ENCODE measurements around the gene RAB40B. TPM values are rescaled to one million over a fixed set of nuclear protein-coding genes. Genes with fewer than 3 reads are reported as not detected.

RAB40B gene
- total RNA-seq, 1 experiment from 2014 or later, result 22.1 TPM

DNA sequence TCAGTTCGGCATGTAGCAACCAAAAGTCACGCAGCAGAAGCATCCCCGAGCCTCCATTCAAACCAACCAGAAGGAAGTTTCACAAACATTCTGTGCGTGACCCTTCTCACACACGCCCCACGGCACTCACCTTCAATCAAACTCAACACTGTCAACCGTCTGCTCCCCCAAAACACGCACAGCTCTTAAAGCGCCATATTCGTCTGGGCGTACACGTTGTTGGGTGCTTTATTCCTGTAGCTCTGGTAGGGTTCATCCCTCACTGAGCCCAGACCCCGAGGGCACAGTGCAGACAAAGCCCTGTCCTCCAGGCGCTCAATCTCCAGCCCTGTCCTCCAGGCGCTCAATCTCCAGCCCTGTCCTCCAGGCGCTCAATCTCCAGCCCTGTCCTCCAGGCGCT, 2.2 kb downstream of the RAB40B start:
- no peaks in the 10 kb centered on the region for H3K27me3 ChIP-seq (ENCODE audit: insufficient read depth, low read length)
- ChIA-PET POLR2A (no interaction called here), CTCF (no interaction called here), RAD21 (ENCODE audit: low non-redundant PET in 1 of 2, low total read pairs in 2 of 2, uncharacterized antibody in 2 of 2, unreplicated experiment in 2 of 2) (no interaction called here)
- no peak overlapping the region for H3K9ac ChIP-seq (ENCODE audit: low read length)
- TF ChIP-seq CEBPB (IDR thresholded peaks at IDR 0.05; ENCODE audit: low read depth), result no peak
- no peak for TF ChIP-seq POLR2A (IDR thresholded peaks at IDR 0.05; ENCODE audit: borderline replicate concordance, extremely low read depth, insufficient read depth, insufficient read length)
- no peak for TF ChIP-seq EZH2phosphoT487 (IDR thresholded peaks at IDR 0.05; ENCODE audit: borderline replicate concordance)
- TF ChIP-seq TCF7L2 (IDR thresholded peaks at IDR 0.05; ENCODE audit: borderline replicate concordance, extremely low read depth, insufficient read depth, insufficient read length), result no peak
- no peak overlapping the region for H3K27ac ChIP-seq (ENCODE audit: low read depth, low read length)
- no peak for DNase-seq (ENCODE audit: low read depth, low spot score)
- BruUV-seq (replicated peaks), result no TSS peak
- intact Hi-C loops (cut with micrococcal nuclease), result no loop called here
- no peak overlapping the region for H2AFZ ChIP-seq (ENCODE audit: low read depth, low read length, poor library complexity, severe bottlenecking)
- no peaks in the 10 kb centered on the region for H3K36me3 ChIP-seq (ENCODE audit: control insufficient read depth in 1 of 2, insufficient read depth in 2 of 2, low read length in 2 of 2)
- no peak overlapping the region for H3K4me3 ChIP-seq (replicated peaks in 1 of 2; ENCODE audit: low read depth in 1 of 2, low read length in 2 of 2)
- peaks cover 7 to 11% of the 10 kb centered on the region in 2 experiments; a peak in 2 of 4 replicates for H3K4me1 ChIP-seq (ENCODE audit: control insufficient read depth in 1 of 2, insufficient read depth in 2 of 2, low read length in 2 of 2)
- H3K4me2 ChIP-seq (ENCODE audit: low read length), result no peak overlapping the region
- peaks cover 16 to 24% of the 10 kb centered on the region in 2 experiments; a peak in 3 of 4 replicates for H3K9me3 ChIP-seq (ENCODE audit: control insufficient read depth in 1 of 2, insufficient read depth in 1 of 2, low read depth in 1 of 2, low read length in 2 of 2)
- H3K9me2 ChIP-seq (ENCODE audit: insufficient read depth), result no peaks in the 10 kb centered on the region
- no peaks in the 10 kb centered on the region for H3K79me2 ChIP-seq (ENCODE audit: insufficient read depth, low read length)
- H4K20me1 ChIP-seq (ENCODE audit: insufficient read depth), result no peaks in the 10 kb centered on the region
- ATAC-seq, result no peak

DNA sequence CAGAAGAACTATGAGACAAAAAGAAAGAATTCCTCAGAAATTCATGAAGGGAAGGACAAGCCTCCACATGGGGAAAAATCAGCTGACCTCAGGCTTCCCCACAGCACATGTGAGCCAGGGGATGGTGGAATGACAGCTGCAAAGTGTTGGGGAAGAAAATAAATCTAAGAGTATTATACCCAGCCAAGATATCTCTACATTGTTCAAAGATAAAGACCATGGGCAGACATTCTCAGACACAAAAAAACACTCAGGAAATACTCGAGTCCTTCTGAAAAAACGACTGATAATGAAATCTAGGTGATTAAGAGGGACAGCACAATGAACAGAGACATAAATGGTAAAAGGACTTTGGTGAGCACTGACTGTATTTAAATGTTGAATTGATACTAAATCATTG, 3.9 kb downstream of the RAB40B start:
- CTCF ChIA-PET, result no interaction called here
- Histone ChIP-seq H3K36me3 (ENCODE audit: control insufficient read depth in 1 of 2, insufficient read depth in 2 of 2, low read length in 2 of 2) (no peaks in the 10 kb centered on the region), H3K4me3 (replicated peaks in 1 of 2; ENCODE audit: low read depth in 1 of 2, low read length in 2 of 2) (no peak overlapping the region), H3K4me2 (ENCODE audit: low read length) (no peak overlapping the region), H2AFZ (ENCODE audit: low read depth, low read length, poor library complexity, severe bottlenecking) (no peak overlapping the region), H3K4me1 (ENCODE audit: control insufficient read depth in 1 of 2, insufficient read depth in 2 of 2, low read length in 2 of 2) (peaks cover 7 to 11% of the 10 kb centered on the region in 2 experiments; a peak in 2 of 4 replicates), H3K9me2 (ENCODE audit: insufficient read depth) (no peaks in the 10 kb centered on the region), H3K27ac (ENCODE audit: low read depth, low read length) (no peak overlapping the region), H3K27me3 (ENCODE audit: insufficient read depth, low read length) (no peaks in the 10 kb centered on the region), H4K20me1 (ENCODE audit: insufficient read depth) (no peaks in the 10 kb centered on the region), H3K79me2 (ENCODE audit: insufficient read depth, low read length) (no peaks in the 10 kb centered on the region), H3K9me3 (ENCODE audit: control insufficient read depth in 1 of 2, insufficient read depth in 1 of 2, low read depth in 1 of 2, low read length in 2 of 2) (peaks cover 16 to 24% of the 10 kb centered on the region in 2 experiments; a peak in 3 of 4 replicates), H3K9ac (ENCODE audit: low read length) (no peak overlapping the region)
- DNase-seq (ENCODE audit: low read depth, low spot score) (no peak), ATAC-seq (no peak)
- intact Hi-C loops (cut with micrococcal nuclease), result no loop called here
- TF ChIP-seq, protein P1, sequence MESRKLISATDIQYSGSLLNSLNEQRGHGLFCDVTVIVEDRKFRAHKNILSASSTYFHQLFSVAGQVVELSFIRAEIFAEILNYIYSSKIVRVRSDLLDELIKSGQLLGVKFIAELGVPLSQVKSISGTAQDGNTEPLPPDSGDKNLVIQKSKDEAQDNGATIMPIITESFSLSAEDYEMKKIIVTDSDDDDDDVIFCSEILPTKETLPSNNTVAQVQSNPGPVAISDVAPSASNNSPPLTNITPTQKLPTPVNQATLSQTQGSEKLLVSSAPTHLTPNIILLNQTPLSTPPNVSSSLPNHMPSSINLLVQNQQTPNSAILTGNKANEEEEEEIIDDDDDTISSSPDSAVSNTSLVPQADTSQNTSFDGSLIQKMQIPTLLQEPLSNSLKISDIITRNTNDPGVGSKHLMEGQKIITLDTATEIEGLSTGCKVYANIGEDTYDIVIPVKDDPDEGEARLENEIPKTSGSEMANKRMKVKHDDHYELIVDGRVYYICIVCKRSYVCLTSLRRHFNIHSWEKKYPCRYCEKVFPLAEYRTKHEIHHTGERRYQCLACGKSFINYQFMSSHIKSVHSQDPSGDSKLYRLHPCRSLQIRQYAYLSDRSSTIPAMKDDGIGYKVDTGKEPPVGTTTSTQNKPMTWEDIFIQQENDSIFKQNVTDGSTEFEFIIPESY (IDR thresholded peaks at IDR 0.05; ENCODE audit: extremely low read depth, insufficient replicate concordance, low read length), result no peak
- TF ChIP-seq FOSL1 (IDR thresholded peaks at IDR 0.05; ENCODE audit: low read depth) (no peak), CBX3 (IDR thresholded peaks at IDR 0.05; ENCODE audit: low read depth) (no peak), ZNF274 (IDR thresholded peaks at IDR 0.05; ENCODE audit: low read depth, low read length) (no peak), ELF1 (IDR thresholded peaks at IDR 0.05; ENCODE audit: borderline replicate concordance, low read depth) (no peak)
- RAD21 ChIA-PET (ENCODE audit: low non-redundant PET in 1 of 2, low total read pairs in 2 of 2, uncharacterized antibody in 2 of 2, unreplicated experiment in 2 of 2), result no interaction called here
- TSS peak; percentile 41 for BruUV-seq (replicated peaks)
- POLR2A ChIA-PET, result no interaction called here
